CD4-positive, alpha-beta T cell (primary cell): Measurements from ENCODE around the gene IZUMO1. TPM values are rescaled to one million over a fixed set of nuclear protein-coding genes. Genes with fewer than 3 reads are reported as not detected.

ENCODE experiments used
- ATAC-seq: fragments of 200-7000 bp; cut with Tn5 transposase; one replicate; pipeline ENCODE4 v1.10.0; 2022; ENCODE audit warnings: mild to moderate bottlenecking; ENCODE audit not compliant: poor library complexity
- CTCF ChIA-PET: fragments of 350-600 bp; sonication (Branson Sonifier 250); formaldehyde crosslinking; loops from one replicate; lab custom pipeline; 2021; ENCODE audit warnings: antibody characterized with exemption, inconsistent platforms; lab: Charles Lee
- POLR2A ChIA-PET: fragments of 350-600 bp; sonication (Branson Sonifier 250); formaldehyde crosslinking; loops from one replicate; lab custom pipeline; 2021; ENCODE audit warnings: antibody characterized with exemption, inconsistent platforms; lab: Charles Lee
- DNase-seq, 14 experiments: peaks; one replicate each; pipeline ENCODE4 v3.0.0-alpha.2; 2013 to 2020; ENCODE audit warnings: mixed read lengths in 2 of 14
- H3K27ac ChIP-seq, 2 donors: one replicate each; pipeline versions ENCODE4 v1.5.1 to v1.7.0; 2013; ENCODE audit warnings: low read length in 2 of 2, low read depth in 1 of 2, mild to moderate bottlenecking in 1 of 2
- H3K27me3 ChIP-seq, 2 experiments: 1 replicate in 1 of 2; 2 replicates in 1 of 2; pipeline versions ENCODE4 v1.6.1 to v1.7.0; 2013; ENCODE audit warnings: low read length in 2 of 2, control low read depth in 1 of 2, mild to moderate bottlenecking in 1 of 2, moderate library complexity in 1 of 2; ENCODE audit not compliant: insufficient read depth in 2 of 2, control insufficient read depth in 1 of 2
- H3K36me3 ChIP-seq: one replicate; pipeline ENCODE4 v1.6.1; 2013; ENCODE audit warnings: low read length, control low read depth; ENCODE audit not compliant: insufficient read depth
- H3K4me1 ChIP-seq: one replicate; pipeline ENCODE4 v1.6.1; 2013; ENCODE audit warnings: low read length, control low read depth; ENCODE audit not compliant: insufficient read depth
- H3K4me3 ChIP-seq: one replicate; pipeline ENCODE4 v1.5.1; 2013; ENCODE audit warnings: mild to moderate bottlenecking, low read length, moderate library complexity
- H3K9me3 ChIP-seq, 2 experiments: 1 replicate in 1 of 2; 2 replicates in 1 of 2; pipeline versions ENCODE4 v1.6.1 to v1.7.0; 2013; ENCODE audit warnings: low read length in 2 of 2, mild to moderate bottlenecking in 2 of 2, control low read depth in 1 of 2, moderate library complexity in 1 of 2; ENCODE audit not compliant: control insufficient read depth in 1 of 2, insufficient read depth in 1 of 2
- H3K27ac Mint-ChIP-seq: one replicate; pipeline ENCODE4 v1.8.0; 2020; ENCODE audit warnings: mixed read lengths
- H3K27me3 Mint-ChIP-seq: one replicate; pipeline ENCODE4 v1.8.0; 2021; ENCODE audit warnings: mixed read lengths
- H3K36me3 Mint-ChIP-seq: one replicate; pipeline ENCODE4 v1.8.0; 2021; ENCODE audit warnings: low read depth, mixed read lengths
- H3K4me1 Mint-ChIP-seq: one replicate; pipeline ENCODE4 v1.8.0; 2021; ENCODE audit warnings: low read depth, mixed read lengths
- H3K4me3 Mint-ChIP-seq: one replicate; pipeline ENCODE4 v1.8.0; 2020; ENCODE audit warnings: mild to moderate bottlenecking, mixed read lengths
- H3K9me3 Mint-ChIP-seq: one replicate; pipeline ENCODE4 v1.8.0; 2020; ENCODE audit warnings: mixed read lengths
- intact Hi-C, 2 experiments: fragments of 100-400 bp; cut with DNase I in 1 of 2; cut with micrococcal nuclease in 1 of 2; formaldehyde crosslinking; loops; one replicate each; pipeline versions ENCODE4 v1.15.1 to v1.9.0; 2023 to 2025; cut with DNase I, micrococcal nuclease
- total RNA-seq, 174 experiments: library from RNA in 2 of 174; stranded (reverse) in 2 of 174; gene quantifications; one replicate each; pipeline ENCODE4 v1.2.3 and lab custom pipeline; 2021 to 2026
- TF ChIP-seq, protein P1 (sequence below): fragments of 200-600 bp; IDR thresholded peaks from one replicate; pipeline ENCODE4 v1.8.0; 2022; ENCODE audit warnings: antibody characterized with exemption, mild to moderate bottlenecking

The IZUMO1 gene
- total RNA-seq, 2 experiments from 2014 or later = not detected

DNA sequence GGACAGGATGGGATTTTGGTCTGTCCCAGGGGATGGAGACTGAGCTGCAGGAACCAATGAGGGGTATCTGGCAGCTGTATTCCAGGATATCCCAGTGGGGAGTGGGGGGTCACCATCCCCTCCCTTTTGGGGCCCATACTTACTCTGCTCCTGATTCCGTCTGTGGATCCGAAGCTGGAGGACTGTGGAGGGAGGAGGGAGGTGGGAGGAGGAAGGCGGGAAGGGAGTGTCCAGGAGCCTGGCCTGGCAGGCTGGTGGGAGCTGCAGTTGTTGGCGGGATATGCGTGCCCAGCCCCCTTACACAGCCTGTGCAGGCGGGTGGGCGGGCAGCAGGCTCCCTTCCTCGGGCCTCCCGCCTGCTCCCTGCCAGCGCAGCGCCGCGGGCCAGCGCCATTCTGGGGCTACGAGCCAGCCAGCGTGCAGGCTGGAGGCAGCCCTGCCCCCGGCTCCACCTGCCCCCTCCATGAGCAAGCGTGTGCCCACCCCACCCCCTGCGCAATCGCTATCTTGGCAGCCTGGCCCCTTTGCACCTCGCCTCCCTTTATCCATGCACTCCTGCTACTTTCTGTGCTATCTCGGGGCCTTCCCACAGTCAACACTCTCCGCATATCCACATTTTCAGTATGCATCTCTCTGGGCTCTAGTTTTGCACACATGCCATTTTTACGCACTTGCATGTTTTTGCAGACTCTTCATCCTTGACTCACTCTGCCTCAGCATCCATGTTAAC lies 30.0 kb downstream of the IZUMO1 start:
- Mint-ChIP-seq H3K4me1 (peaks cover 31% of the 10 kb centered on the region), H3K27me3 (no peaks in the 10 kb centered on the region), H3K4me3 (peak overlapping the region; percentile 45), H3K9me3 (no peaks in the 10 kb centered on the region), H3K36me3 (no peaks in the 10 kb centered on the region), H3K27ac (no peak overlapping the region)
- ChIA-PET POLR2A (interaction anchor here (0.9 kb wide), 1 partner anchor 70 kb away, joined by 3 read pairs; the partner anchor contains the start of gene CA11), CTCF (no interaction called here)
- no peaks in the 10 kb centered on the region for H3K36me3 ChIP-seq
- no peak overlapping the region for H3K4me3 ChIP-seq
- intact Hi-C loops = loop anchor here in 1 of 2 experiments (10.0 kb wide), 1 partner anchor 212 kb away; no protein-coding TSS in a partner anchor
- H3K9me3 ChIP-seq = no peaks in the 10 kb centered on the region
- TF ChIP-seq, protein P1, sequence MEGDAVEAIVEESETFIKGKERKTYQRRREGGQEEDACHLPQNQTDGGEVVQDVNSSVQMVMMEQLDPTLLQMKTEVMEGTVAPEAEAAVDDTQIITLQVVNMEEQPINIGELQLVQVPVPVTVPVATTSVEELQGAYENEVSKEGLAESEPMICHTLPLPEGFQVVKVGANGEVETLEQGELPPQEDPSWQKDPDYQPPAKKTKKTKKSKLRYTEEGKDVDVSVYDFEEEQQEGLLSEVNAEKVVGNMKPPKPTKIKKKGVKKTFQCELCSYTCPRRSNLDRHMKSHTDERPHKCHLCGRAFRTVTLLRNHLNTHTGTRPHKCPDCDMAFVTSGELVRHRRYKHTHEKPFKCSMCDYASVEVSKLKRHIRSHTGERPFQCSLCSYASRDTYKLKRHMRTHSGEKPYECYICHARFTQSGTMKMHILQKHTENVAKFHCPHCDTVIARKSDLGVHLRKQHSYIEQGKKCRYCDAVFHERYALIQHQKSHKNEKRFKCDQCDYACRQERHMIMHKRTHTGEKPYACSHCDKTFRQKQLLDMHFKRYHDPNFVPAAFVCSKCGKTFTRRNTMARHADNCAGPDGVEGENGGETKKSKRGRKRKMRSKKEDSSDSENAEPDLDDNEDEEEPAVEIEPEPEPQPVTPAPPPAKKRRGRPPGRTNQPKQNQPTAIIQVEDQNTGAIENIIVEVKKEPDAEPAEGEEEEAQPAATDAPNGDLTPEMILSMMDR = no peak
- no peaks in the 10 kb centered on the region for H3K27me3 ChIP-seq
- no peak for ATAC-seq
- peaks cover 42% of the 10 kb centered on the region for H3K4me1 ChIP-seq
- H3K27ac ChIP-seq = no peak overlapping the region
- DNase-seq = peak in 1 of 14 experiments; percentile 29

DNA sequence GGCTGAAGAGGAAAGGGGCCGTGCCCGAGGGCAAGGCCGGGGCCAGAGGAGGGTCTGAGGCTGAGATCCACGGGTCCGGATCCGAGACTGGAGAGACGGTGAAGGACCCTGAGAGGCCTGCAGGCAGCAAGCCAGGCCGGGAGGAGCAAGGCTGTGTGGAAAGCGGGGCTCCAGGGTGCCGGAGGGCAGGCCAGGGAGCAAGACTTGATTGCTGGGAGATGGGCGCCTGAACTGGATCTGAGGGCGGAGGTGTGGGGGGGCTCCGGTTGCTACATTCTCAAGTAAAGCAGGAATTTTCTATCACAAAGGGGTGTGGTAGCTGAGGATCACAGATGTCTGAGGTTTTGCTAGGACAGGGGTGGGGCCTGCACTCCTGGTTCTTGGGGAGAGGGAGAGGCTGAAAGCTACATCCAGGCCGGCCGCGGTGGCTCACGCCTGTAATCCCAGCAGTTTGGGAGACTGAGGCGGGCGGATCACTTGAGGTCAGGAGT lies 31.0 kb downstream of the IZUMO1 start:
- H3K9me3 Mint-ChIP-seq = no peaks in the 10 kb centered on the region
- intact Hi-C loops = loop anchor here in 1 of 2 experiments (2.0 to 10.0 kb wide), 2 partner anchors 69 to 211 kb away; partner anchors contain the start of gene CA11
- peak overlapping the region; percentile 65 for H3K4me3 Mint-ChIP-seq
- DNase-seq = peak in 1 of 14 experiments; percentile 40
- Histone ChIP-seq H3K4me3 (no peak overlapping the region), H3K36me3 (no peaks in the 10 kb centered on the region), H3K27me3 (no peaks in the 10 kb centered on the region), H3K4me1 (peaks cover 32% of the 10 kb centered on the region), H3K27ac (no peak overlapping the region), H3K9me3 (no peaks in the 10 kb centered on the region)
- ChIA-PET POLR2A (interaction anchor here (0.9 kb wide), 1 partner anchor 69 kb away, joined by 3 read pairs; the partner anchor contains the start of gene CA11), CTCF (no interaction called here)
- no peak for ATAC-seq
- no peaks in the 10 kb centered on the region for H3K27me3 Mint-ChIP-seq
- no peak overlapping the region for H3K27ac Mint-ChIP-seq
- peaks cover 26% of the 10 kb centered on the region for H3K4me1 Mint-ChIP-seq
- TF ChIP-seq, protein P1 = no peak
- no peaks in the 10 kb centered on the region for H3K36me3 Mint-ChIP-seq

DNA sequence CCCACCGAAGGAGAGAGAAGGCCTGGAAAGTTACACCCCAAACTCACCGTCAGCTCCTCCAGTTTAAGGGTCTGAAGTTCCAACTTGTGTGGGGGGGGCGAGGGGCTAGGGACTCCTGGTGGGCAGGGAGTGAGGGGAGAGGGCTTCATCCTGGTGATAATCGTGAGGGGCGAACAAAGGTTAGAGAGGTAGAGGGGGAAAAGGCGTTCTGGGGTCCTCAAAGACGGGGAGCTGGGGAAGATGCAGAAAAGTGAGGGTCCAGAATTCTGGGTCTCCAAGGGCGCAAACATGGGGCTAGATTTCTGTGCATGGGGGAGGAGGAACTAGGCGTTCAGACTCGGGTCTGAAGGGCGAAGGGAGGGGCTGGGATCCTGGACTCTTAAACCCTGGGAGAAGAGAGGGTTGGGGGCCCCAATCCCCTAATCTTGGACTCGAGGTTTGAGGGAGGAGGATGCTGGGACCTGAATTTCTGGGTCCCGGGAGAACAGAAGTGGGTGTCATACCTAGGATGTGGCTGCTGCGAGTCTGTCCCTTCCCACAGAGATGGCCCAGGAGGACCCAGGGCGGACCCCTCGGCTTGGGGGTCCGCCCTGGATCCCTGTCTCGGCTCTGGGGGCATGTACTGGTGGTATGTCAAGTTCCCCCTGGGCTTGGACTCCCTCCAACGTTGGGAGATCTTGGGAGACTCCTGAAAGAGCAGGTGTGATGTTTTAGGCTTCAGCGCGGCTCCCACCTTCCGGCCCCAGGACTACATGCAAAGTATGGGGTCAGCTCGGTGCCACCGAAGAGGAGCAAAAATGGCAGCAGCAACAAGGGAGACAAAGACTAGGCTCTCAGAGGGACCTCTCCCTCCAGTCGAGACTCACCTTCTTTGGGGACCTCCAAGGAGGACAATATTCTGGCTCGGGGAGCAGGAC lies 31.7 kb downstream of the IZUMO1 start:
- intact Hi-C loops = loop anchor here (1.0 to 10.0 kb wide), 5 partner anchors 23 to 210 kb away; partner anchors contain the start of gene CA11 (in 1 of the 2)
- ChIA-PET CTCF (interaction anchor here (1.0 to 2.2 kb wide), 2 partner anchors 24 to 80 kb away, joined by 3 to 6 read pairs; no protein-coding TSS in a partner anchor), POLR2A (interaction anchor here (0.7 to 2.9 kb wide), 7 partner anchors 10 to 279 kb away, joined by 3 to 21 read pairs (median 4); partner anchors contain the start of genes CA11 and RUVBL2)
- Histone ChIP-seq H3K27ac (peak overlapping the region; percentile 23 to 41), H3K9me3 (no peaks in the 10 kb centered on the region), H3K27me3 (no peaks in the 10 kb centered on the region), H3K36me3 (no peaks in the 10 kb centered on the region), H3K4me1 (peaks cover 25% of the 10 kb centered on the region), H3K4me3 (peak overlapping the region; percentile 68)
- no peak for ATAC-seq
- peak overlapping the region; percentile 81 for H3K4me3 Mint-ChIP-seq
- no peaks in the 10 kb centered on the region for H3K27me3 Mint-ChIP-seq
- H3K9me3 Mint-ChIP-seq = no peaks in the 10 kb centered on the region
- H3K36me3 Mint-ChIP-seq = no peaks in the 10 kb centered on the region
- TF ChIP-seq, protein P1 = no peak
- peaks cover 21% of the 10 kb centered on the region for H3K4me1 Mint-ChIP-seq
- peak in 1 of 14 experiments; percentile 37 for DNase-seq
- peak overlapping the region; percentile 50 for H3K27ac Mint-ChIP-seq
